Amygdala (tissue), 56 donors: ENCODE data around the gene SEMA4D.
A peak's percentile ranks its signal among the peaks of the same experiment; 100 is the strongest.

ENCODE experiments used
- DNase-seq, 56 donors: peaks; one replicate each; lab custom pipeline; 2025; lab: John Stamatoyannopoulos, UW

The SEMA4D gene

GRCh38 chr9:89497978-89498851 lies at the start of gene SEMA4D:
Gene SEMA4D (minus strand): TSS chr9:89498113. CDS start chr9:89405456, 92,657 bp downstream.
- peak in 47 of 56 donors; percentile 29 to 85 (median 64) for DNase-seq

- DNase-seq = no peak
Measured at GRCh38 chr9:89547000-89547399, 49.1 kb upstream of the SEMA4D start.

- no peak for DNase-seq
Measured at GRCh38 chr9:89544279-89544661, 46.4 kb upstream of the SEMA4D start.

- DNase-seq = no peak
Measured at GRCh38 chr9:89543621-89544278, 45.8 kb upstream of the SEMA4D start.

- DNase-seq = peak in 2 of 56 donors; percentile 28 to 44
Measured at GRCh38 chr9:89543111-89543510, 45.2 kb upstream of the SEMA4D start.

- peak in 48 of 56 donors; percentile 22 to 90 (median 70) for DNase-seq
Measured at GRCh38 chr9:89542401-89543021, 44.6 kb upstream of the SEMA4D start.

GRCh38 chr9:89541798-89542197 lies 43.9 kb upstream of the SEMA4D start:
- DNase-seq = peak in 3 of 56 donors; percentile 8 to 20 (median 20)

GRCh38 chr9:89539374-89539773 lies 41.5 kb upstream of the SEMA4D start:
- no peak for DNase-seq

GRCh38 chr9:89538871-89539270 lies 41.0 kb upstream of the SEMA4D start:
- no peak for DNase-seq

GRCh38 chr9:89537166-89537565 lies 39.3 kb upstream of the SEMA4D start:
- no peak for DNase-seq

- DNase-seq = no peak
Measured at GRCh38 chr9:89536600-89536999, 38.7 kb upstream of the SEMA4D start.

- DNase-seq = no peak
Measured at GRCh38 chr9:89536145-89536574, 38.2 kb upstream of the SEMA4D start.

GRCh38 chr9:89535461-89535860 lies 37.5 kb upstream of the SEMA4D start:
- no peak for DNase-seq

- DNase-seq = peak in 1 of 56 donors; percentile 11
Measured at GRCh38 chr9:89534515-89535287, 36.8 kb upstream of the SEMA4D start.

- peak in 11 of 56 donors; percentile 15 to 66 (median 30) for DNase-seq
Measured at GRCh38 chr9:89533411-89534095, 35.6 kb upstream of the SEMA4D start.

GRCh38 chr9:89532944-89533343 lies 35.0 kb upstream of the SEMA4D start:
- DNase-seq = no peak

GRCh38 chr9:89532478-89532877 lies 34.6 kb upstream of the SEMA4D start:
- DNase-seq = peak in 1 of 56 donors; percentile 23

- DNase-seq = no peak
Measured at GRCh38 chr9:89531766-89532165, 33.9 kb upstream of the SEMA4D start.

GRCh38 chr9:89530726-89531125 lies 32.8 kb upstream of the SEMA4D start:
- DNase-seq = no peak
